Natural killer cell (primary cell): Measurements from ENCODE around the gene SMPD1. TPM values are rescaled to one million over a fixed set of nuclear protein-coding genes. Genes with fewer than 3 reads are reported as not detected.

Experiments used
- ATAC-seq, 3 donors: fragments of 150-1000 bp in 2 of 3; fragments of 200-7000 bp in 1 of 3; cut with Tn5 transposase; 1 replicate in 1 of 3; 2 replicates in 2 of 3; pipeline ENCODE4 v1.10.0; 2021; ENCODE audit warnings: mild to moderate bottlenecking in 2 of 3, moderate library complexity in 2 of 3
- DNase-seq, 2 donors: peaks; one replicate each; pipeline versions ENCODE4 v3.0.0 to v3.0.0-alpha.2; 2013 to 2021; ENCODE audit warnings: mixed read lengths in 1 of 2
- H3K27ac ChIP-seq: one replicate; pipeline ENCODE4 v1.5.1; 2013; ENCODE audit warnings: mild to moderate bottlenecking, low read length
- H3K27me3 ChIP-seq: one replicate; pipeline ENCODE4 v1.6.1; 2013; ENCODE audit warnings: low read length; ENCODE audit not compliant: control insufficient read depth, insufficient read depth
- H3K36me3 ChIP-seq: one replicate; pipeline ENCODE4 v1.6.1; 2013; ENCODE audit warnings: low read length; ENCODE audit not compliant: control insufficient read depth, insufficient read depth
- H3K4me1 ChIP-seq: one replicate; pipeline ENCODE4 v1.6.1; 2013; ENCODE audit warnings: low read length; ENCODE audit not compliant: control insufficient read depth, insufficient read depth
- H3K4me3 ChIP-seq: one replicate; pipeline ENCODE4 v1.5.1; 2013; ENCODE audit warnings: low read length
- H3K9me3 ChIP-seq: one replicate; pipeline ENCODE4 v1.6.1; 2013; ENCODE audit warnings: low read length; ENCODE audit not compliant: control insufficient read depth, insufficient read depth
- H3K27ac Mint-ChIP-seq, 2 donors: one replicate each; pipeline ENCODE4 v1.8.0; 2022; ENCODE audit warnings: mild to moderate bottlenecking in 2 of 2, mixed read lengths in 2 of 2, moderate library complexity in 1 of 2
- H3K27me3 Mint-ChIP-seq, 2 donors: one replicate each; pipeline ENCODE4 v1.8.0; 2022; ENCODE audit warnings: low read depth in 2 of 2, mixed read lengths in 2 of 2
- H3K36me3 Mint-ChIP-seq: one replicate; pipeline ENCODE4 v1.8.0; 2022; ENCODE audit warnings: mixed read lengths
- H3K4me1 Mint-ChIP-seq, 2 donors: one replicate each; pipeline ENCODE4 v1.8.0; 2022; ENCODE audit warnings: mixed read lengths in 2 of 2
- H3K4me3 Mint-ChIP-seq: one replicate; pipeline ENCODE4 v1.8.0; 2022; ENCODE audit warnings: mild to moderate bottlenecking, moderate library complexity, mixed read lengths
- H3K9me3 Mint-ChIP-seq, 2 donors: one replicate each; pipeline ENCODE4 v1.8.0; 2022; ENCODE audit warnings: mixed read lengths in 2 of 2
- WGBS: methylation state at CpG from one replicate; pipeline ENCODE4 v1.1.7; 2013; ENCODE audit warnings: missing lambda C conversion rate; ENCODE audit not compliant: insufficient coverage; 5-methylcytosine and 5-hydroxymethylcytosine counted together
- intact Hi-C: fragments of 100-400 bp; cut with micrococcal nuclease; formaldehyde crosslinking; loops from one replicate; pipeline ENCODE4 v1.14.2; 2022
- total RNA-seq, 4 donors: library from RNA; stranded (reverse); fragments of 120-200 nt in 1 of 4; gene quantifications; one replicate each; pipeline versions ENCODE4 v1.2.3 to v1.2.4, GENCODE V29; 2013 to 2022
- TF ChIP-seq, protein P1 (sequence below): fragments of 200-600 bp; IDR thresholded peaks from one replicate; pipeline ENCODE4 v1.8.0; 2022; ENCODE audit warnings: antibody characterized with exemption

SMPD1 gene
- total RNA-seq, 3 donors from 2014 or later (not counting 1 experiment from before 2014, with no cell fraction given), result 52.7 to 63.3 (median 56.1) TPM

DNA sequence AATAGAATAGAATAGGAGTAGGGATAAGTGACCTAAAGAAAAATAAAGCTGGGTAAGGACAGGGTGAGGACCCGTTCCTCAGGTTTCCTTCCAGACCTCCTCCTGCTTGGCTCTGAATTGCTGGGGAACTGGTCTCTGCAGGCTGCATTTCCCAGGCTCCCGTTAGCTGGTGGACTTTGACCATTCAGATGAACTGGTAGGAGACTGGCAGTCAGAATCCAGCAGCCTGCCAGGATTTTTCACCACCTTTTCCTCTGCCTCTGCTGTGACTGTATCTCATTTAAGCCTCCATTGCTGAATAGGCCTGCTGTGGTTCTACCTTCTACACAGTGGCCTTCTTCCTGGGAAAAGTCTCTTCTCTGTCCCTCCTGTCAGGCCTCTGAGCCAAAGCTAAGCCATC, 24.6 kb upstream of the SMPD1 start:
- intact Hi-C loops, result no loop called here
- Histone ChIP-seq H3K9me3 (no peaks in the 10 kb centered on the region), H3K4me1 (no peaks in the 10 kb centered on the region), H3K27me3 (no peaks in the 10 kb centered on the region), H3K4me3 (no peak overlapping the region), H3K36me3 (no peaks in the 10 kb centered on the region), H3K27ac (no peak overlapping the region)
- TF ChIP-seq, protein P1, sequence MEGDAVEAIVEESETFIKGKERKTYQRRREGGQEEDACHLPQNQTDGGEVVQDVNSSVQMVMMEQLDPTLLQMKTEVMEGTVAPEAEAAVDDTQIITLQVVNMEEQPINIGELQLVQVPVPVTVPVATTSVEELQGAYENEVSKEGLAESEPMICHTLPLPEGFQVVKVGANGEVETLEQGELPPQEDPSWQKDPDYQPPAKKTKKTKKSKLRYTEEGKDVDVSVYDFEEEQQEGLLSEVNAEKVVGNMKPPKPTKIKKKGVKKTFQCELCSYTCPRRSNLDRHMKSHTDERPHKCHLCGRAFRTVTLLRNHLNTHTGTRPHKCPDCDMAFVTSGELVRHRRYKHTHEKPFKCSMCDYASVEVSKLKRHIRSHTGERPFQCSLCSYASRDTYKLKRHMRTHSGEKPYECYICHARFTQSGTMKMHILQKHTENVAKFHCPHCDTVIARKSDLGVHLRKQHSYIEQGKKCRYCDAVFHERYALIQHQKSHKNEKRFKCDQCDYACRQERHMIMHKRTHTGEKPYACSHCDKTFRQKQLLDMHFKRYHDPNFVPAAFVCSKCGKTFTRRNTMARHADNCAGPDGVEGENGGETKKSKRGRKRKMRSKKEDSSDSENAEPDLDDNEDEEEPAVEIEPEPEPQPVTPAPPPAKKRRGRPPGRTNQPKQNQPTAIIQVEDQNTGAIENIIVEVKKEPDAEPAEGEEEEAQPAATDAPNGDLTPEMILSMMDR, result no peak
- ATAC-seq (no peak), DNase-seq (no peak)
- H3K4me1 Mint-ChIP-seq, result no peaks in the 10 kb centered on the region
- 85% methylated on average over 2 of the region's 2 CpGs for WGBS
- H3K4me3 Mint-ChIP-seq, result no peak overlapping the region
- no peak overlapping the region for H3K27ac Mint-ChIP-seq
- H3K27me3 Mint-ChIP-seq, result no peaks in the 10 kb centered on the region
- H3K36me3 Mint-ChIP-seq, result no peaks in the 10 kb centered on the region
- no peaks in the 10 kb centered on the region for H3K9me3 Mint-ChIP-seq

DNA sequence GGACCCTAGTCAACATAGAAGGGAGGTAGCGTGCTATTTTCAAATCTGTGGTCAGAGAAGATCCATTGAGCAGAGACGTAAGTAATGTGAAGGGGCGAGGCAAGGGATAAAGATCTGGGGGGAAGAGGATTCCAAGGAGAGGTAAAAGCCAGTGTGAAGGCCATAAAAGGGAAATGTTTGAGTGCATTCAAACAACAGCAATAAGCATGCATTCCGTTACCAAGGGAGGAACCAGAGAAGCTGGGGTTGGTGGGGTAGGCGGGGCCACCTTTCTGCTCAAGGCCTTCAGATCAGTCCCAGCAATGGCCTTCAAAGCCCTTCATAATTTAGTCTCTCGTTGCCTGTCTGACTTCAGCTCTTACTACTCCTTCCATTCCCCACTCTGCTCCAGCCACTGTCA, 18.4 kb upstream of the SMPD1 start:
- H3K4me3 ChIP-seq, result no peak overlapping the region
- ATAC-seq, result no peak
- no peak for DNase-seq
- H3K36me3 ChIP-seq, result no peaks in the 10 kb centered on the region
- TF ChIP-seq, protein P1, result no peak
- Mint-ChIP-seq H3K9me3 (no peaks in the 10 kb centered on the region), H3K36me3 (no peaks in the 10 kb centered on the region), H3K4me3 (no peak overlapping the region), H3K27ac (no peak overlapping the region), H3K27me3 (no peaks in the 10 kb centered on the region), H3K4me1 (no peaks in the 10 kb centered on the region)
- no peaks in the 10 kb centered on the region for H3K27me3 ChIP-seq
- H3K9me3 ChIP-seq, result no peaks in the 10 kb centered on the region
- no peak overlapping the region for H3K27ac ChIP-seq
- H3K4me1 ChIP-seq, result no peaks in the 10 kb centered on the region
- intact Hi-C loops, result no loop called here
- 93% methylated on average over 6 of the region's 6 CpGs for WGBS

DNA sequence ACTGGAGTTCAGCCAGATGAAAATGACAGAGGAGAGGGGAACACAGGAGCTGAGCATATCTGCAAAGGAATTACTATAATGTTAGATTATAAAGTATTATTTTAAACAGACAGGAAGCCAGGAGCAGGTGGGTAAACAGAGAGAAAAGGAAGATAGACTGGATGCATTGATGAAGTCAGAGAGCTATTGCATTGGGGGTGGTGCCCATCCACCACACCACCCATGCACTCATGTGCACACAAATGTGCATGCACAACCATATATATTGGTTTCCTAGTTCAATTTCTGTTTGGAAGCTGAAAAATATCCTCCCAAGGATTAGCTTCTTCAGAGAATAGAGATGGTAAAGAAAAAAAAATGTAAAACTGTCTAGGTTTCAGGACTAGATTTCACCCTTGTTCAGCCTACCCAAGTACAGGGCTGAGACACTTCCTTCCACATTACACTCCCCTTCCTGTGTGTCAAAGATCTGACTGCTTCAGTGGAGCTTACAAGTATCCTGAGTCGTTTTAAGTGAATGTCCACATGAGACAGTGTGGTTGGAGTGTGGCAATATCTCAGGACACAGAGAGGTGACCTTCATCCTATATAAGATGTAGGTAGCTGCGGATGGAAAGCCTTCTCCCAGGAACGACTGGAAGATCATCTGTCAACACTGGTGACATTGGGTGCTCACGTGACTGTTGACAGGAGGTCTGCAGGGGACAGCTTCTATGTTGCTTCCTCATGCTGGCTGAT, 12.2 kb upstream of the SMPD1 start:
- peak in 1 of 3 donors; percentile 33 for ATAC-seq
- intact Hi-C loops, result loop anchor here (2.0 to 5.0 kb wide), 2 partner anchors 329 to 379 kb away; no protein-coding TSS in a partner anchor
- 17% methylated on average over 4 of the region's 4 CpGs for WGBS
- H3K4me3 ChIP-seq, result no peak overlapping the region
- no peak overlapping the region for H3K27ac Mint-ChIP-seq
- H3K27me3 ChIP-seq, result no peaks in the 10 kb centered on the region
- H3K4me1 Mint-ChIP-seq, result no peaks in the 10 kb centered on the region
- TF ChIP-seq, protein P1, result no peak
- H3K27ac ChIP-seq, result peak overlapping the region; percentile 3
- no peaks in the 10 kb centered on the region for H3K27me3 Mint-ChIP-seq
- H3K9me3 ChIP-seq, result no peaks in the 10 kb centered on the region
- peak in 1 of 2 donors; percentile 50 for DNase-seq
- no peaks in the 10 kb centered on the region for H3K9me3 Mint-ChIP-seq
- H3K36me3 Mint-ChIP-seq, result no peaks in the 10 kb centered on the region
- H3K36me3 ChIP-seq, result no peaks in the 10 kb centered on the region
- H3K4me1 ChIP-seq, result peaks cover 4% of the 10 kb centered on the region
- H3K4me3 Mint-ChIP-seq, result no peak overlapping the region

DNA sequence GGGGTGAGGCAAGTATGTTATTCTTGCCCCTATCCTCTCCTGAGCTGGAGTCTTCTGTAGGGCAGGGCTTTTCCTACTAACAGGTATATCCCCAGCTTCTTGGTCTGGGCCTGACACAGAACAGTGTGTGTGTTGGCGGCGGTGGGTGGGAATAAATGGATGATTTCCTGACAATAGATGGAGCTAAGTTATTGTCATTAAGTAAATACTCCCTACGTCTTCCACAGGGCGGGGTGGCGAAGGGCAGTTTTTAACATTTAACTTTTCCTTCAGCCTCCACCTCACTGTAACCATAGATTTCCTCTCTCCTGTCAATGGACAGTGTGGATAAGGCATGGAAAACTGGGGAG, 11.7 kb upstream of the SMPD1 start:
- intact Hi-C loops, result loop anchor here (2.0 to 5.0 kb wide), 2 partner anchors 329 to 378 kb away; no protein-coding TSS in a partner anchor
- Histone ChIP-seq H3K9me3 (no peaks in the 10 kb centered on the region), H3K4me3 (no peak overlapping the region), H3K27me3 (no peaks in the 10 kb centered on the region), H3K4me1 (peaks cover 4% of the 10 kb centered on the region), H3K27ac (peak overlapping the region; percentile 3), H3K36me3 (no peaks in the 10 kb centered on the region)
- TF ChIP-seq, protein P1, result no peak
- Mint-ChIP-seq H3K36me3 (no peaks in the 10 kb centered on the region), H3K27me3 (peaks cover 0 to 2% of the 10 kb centered on the region in 2 donors), H3K4me3 (no peak overlapping the region), H3K27ac (no peak overlapping the region), H3K9me3 (no peaks in the 10 kb centered on the region), H3K4me1 (no peaks in the 10 kb centered on the region)
- DNase-seq (no peak), ATAC-seq (no peak)
- WGBS, result 100% methylated on average over 2 of the region's 5 CpGs
